Parathyroid adenoma (tissue), 2 donors: ENCODE results near the gene ADD3.

Experiments used
- H2AFZ ChIP-seq: fragments of 300-600 bp; sonication (generic); one replicate; pipeline ENCODE4 v1.7.0; 2017; ENCODE audit warnings: antibody characterized with exemption, mild to moderate bottlenecking
- H3K27ac ChIP-seq: fragments of 300-600 bp; sonication (generic); one replicate; pipeline ENCODE4 v1.7.0; 2017
- H3K27me3 ChIP-seq: fragments of 300-600 bp; sonication (generic); one replicate; pipeline ENCODE4 v1.7.0; 2017; ENCODE audit warnings: low read length; ENCODE audit not compliant: control insufficient read depth, insufficient read depth
- H3K36me3 ChIP-seq: fragments of 300-600 bp; sonication (generic); one replicate; pipeline ENCODE4 v1.7.0; 2017; ENCODE audit warnings: low read length; ENCODE audit not compliant: control insufficient read depth, insufficient read depth
- H3K4me1 ChIP-seq: fragments of 300-600 bp; sonication (generic); one replicate; pipeline ENCODE4 v1.7.0; 2017; ENCODE audit warnings: control low read depth
- H3K4me2 ChIP-seq: fragments of 300-600 bp; sonication (generic); one replicate; pipeline ENCODE4 v1.7.0; 2017; ENCODE audit warnings: low read length
- H3K4me3 ChIP-seq: fragments of 300-600 bp; sonication (generic); one replicate; pipeline ENCODE4 v1.7.0; 2017; ENCODE audit warnings: low read depth, low read length
- H3K79me2 ChIP-seq: fragments of 300-600 bp; sonication (generic); one replicate; pipeline ENCODE4 v1.7.0; 2017; ENCODE audit warnings: control low read depth
- H3K9ac ChIP-seq: fragments of 300-600 bp; sonication (generic); one replicate; pipeline ENCODE4 v1.7.0; 2017; ENCODE audit warnings: mild to moderate bottlenecking
- H3K9me3 ChIP-seq: fragments of 300-600 bp; sonication (generic); one replicate; pipeline ENCODE4 v1.7.0; 2017; ENCODE audit warnings: low read length; ENCODE audit not compliant: control insufficient read depth
- CTCF ChIP-seq: fragments of 300-600 bp; sonication (generic); IDR thresholded peaks from one replicate; pipeline ENCODE4 v1.7.0; 2017; ENCODE audit warnings: antibody characterized with exemption, mild to moderate bottlenecking
- donor health status: primary hyperparathyroidism.

ADD3 gene

GRCh38 chr10:110016039-110016438 lies 8.3 kb downstream of the ADD3 start:
- Histone ChIP-seq H3K9me3 (no peaks in the 10 kb centered on the region), H3K4me2 (no peak overlapping the region), H3K36me3 (no peaks in the 10 kb centered on the region), H3K27me3 (no peaks in the 10 kb centered on the region), H3K79me2 (peaks cover 38% of the 10 kb centered on the region), H3K27ac (no peak overlapping the region), H3K4me3 (no peak overlapping the region), H2AFZ (no peak overlapping the region), H3K4me1 (peaks cover 10% of the 10 kb centered on the region), H3K9ac (no peak overlapping the region)
- TF ChIP-seq CTCF: peak; percentile 50

- Histone ChIP-seq H3K4me2 (no peak overlapping the region), H3K36me3 (no peaks in the 10 kb centered on the region), H3K27me3 (no peaks in the 10 kb centered on the region), H3K4me1 (peaks cover 6% of the 10 kb centered on the region), H3K27ac (no peak overlapping the region), H2AFZ (no peak overlapping the region), H3K79me2 (peaks cover 43% of the 10 kb centered on the region), H3K4me3 (no peak overlapping the region), H3K9ac (no peak overlapping the region), H3K9me3 (no peaks in the 10 kb centered on the region)
- TF ChIP-seq CTCF: no peak
Observed at GRCh38 chr10:110017052-110017451, 9.3 kb downstream of the ADD3 start.

- no peak overlapping the region for H3K4me3 ChIP-seq
- no peak for TF ChIP-seq CTCF
- H3K27me3 ChIP-seq: no peaks in the 10 kb centered on the region
- no peak overlapping the region for H2AFZ ChIP-seq
- H3K36me3 ChIP-seq: no peaks in the 10 kb centered on the region
- peaks cover 43% of the 10 kb centered on the region for H3K79me2 ChIP-seq
- no peaks in the 10 kb centered on the region for H3K9me3 ChIP-seq
- H3K4me1 ChIP-seq: peaks cover 3% of the 10 kb centered on the region
- no peak overlapping the region for H3K27ac ChIP-seq
- H3K4me2 ChIP-seq: no peak overlapping the region
- H3K9ac ChIP-seq: no peak overlapping the region
Observed at GRCh38 chr10:110017907-110018306, 10.1 kb downstream of the ADD3 start.

GRCh38 chr10:110020265-110020664 lies 12.5 kb downstream of the ADD3 start:
- H3K27me3 ChIP-seq: no peaks in the 10 kb centered on the region

More at GRCh38 chr10:110020265-110020664, 12.5 kb downstream of the ADD3 start:
- Histone ChIP-seq H3K36me3 (no peaks in the 10 kb centered on the region), H3K9ac (no peak overlapping the region), H2AFZ (no peak overlapping the region), H3K4me2 (no peak overlapping the region), H3K79me2 (peaks cover 38% of the 10 kb centered on the region), H3K4me3 (no peak overlapping the region), H3K27ac (no peak overlapping the region), H3K9me3 (no peaks in the 10 kb centered on the region), H3K4me1 (peaks cover 3% of the 10 kb centered on the region)
- TF ChIP-seq CTCF: no peak
